H9 (cell line): ENCODE data around the gene CCDC18. TPM values are rescaled to one million over a fixed set of nuclear protein-coding genes. Genes with fewer than 3 reads are reported as not detected.

Experiments
- DNase-seq: peaks from one replicate; pipeline ENCODE4 v3.0.0-alpha.2; 2017
- H2AFZ ChIP-seq: one replicate; pipeline ENCODE4 v1.6.1; 2013; ENCODE audit warnings: mild to moderate bottlenecking, low read length, control low read depth, moderate library complexity
- H2AK5ac ChIP-seq: 2 replicates; pipeline ENCODE4 v1.6.1; 2013; ENCODE audit warnings: low read length, control low read depth, mixed read lengths; ENCODE audit not compliant: insufficient read length
- H2BK120ac ChIP-seq: one replicate; pipeline ENCODE4 v1.6.1; 2013; ENCODE audit warnings: low read depth, mild to moderate bottlenecking, low read length, control low read depth, inconsistent platforms; ENCODE audit not compliant: poor library complexity, severe bottlenecking
- H2BK12ac ChIP-seq: 2 replicates; pipeline ENCODE4 v1.6.1; 2013; ENCODE audit warnings: low read length, control low read depth, mixed read lengths, low read depth; ENCODE audit not compliant: insufficient read length
- H2BK15ac ChIP-seq: 2 replicates; pipeline ENCODE4 v1.6.1; 2013; ENCODE audit warnings: low read depth, low read length, control low read depth
- H2BK20ac ChIP-seq: one replicate; pipeline ENCODE4 v1.6.1; 2013; ENCODE audit warnings: low read depth, mild to moderate bottlenecking, low read length, control low read depth, inconsistent platforms; ENCODE audit not compliant: poor library complexity, severe bottlenecking
- H2BK5ac ChIP-seq: 2 replicates; pipeline ENCODE4 v1.6.1; 2013; ENCODE audit warnings: low read length, control low read depth, mixed read lengths; ENCODE audit not compliant: insufficient read length
- H3K14ac ChIP-seq: 2 replicates; pipeline ENCODE4 v1.6.1; 2013; ENCODE audit warnings: low read length, control low read depth; ENCODE audit not compliant: insufficient read depth
- H3K18ac ChIP-seq: 2 replicates; pipeline ENCODE4 v1.6.1; 2013; ENCODE audit warnings: low read depth, mild to moderate bottlenecking, mixed read lengths, low read length, control low read depth; ENCODE audit not compliant: insufficient read length
- H3K23ac ChIP-seq: 2 replicates; pipeline ENCODE4 v1.6.1; 2013; ENCODE audit warnings: low read length, control low read depth, mixed read lengths, low read depth; ENCODE audit not compliant: insufficient read length
- H3K23me2 ChIP-seq: 2 replicates; pipeline ENCODE4 v1.6.1; 2013; ENCODE audit warnings: low read depth, mild to moderate bottlenecking, mixed read lengths, low read length, control low read depth; ENCODE audit not compliant: insufficient read length, poor library complexity, severe bottlenecking
- H3K27ac ChIP-seq: 2 replicates; pipeline ENCODE4 v1.5.1; 2013; ENCODE audit warnings: low read length, control low read depth, mixed read lengths, low read depth; ENCODE audit not compliant: insufficient read length
- H3K27me3 ChIP-seq: 2 replicates; pipeline ENCODE4 v1.6.1; 2013; ENCODE audit warnings: low read length, control low read depth, inconsistent platforms; ENCODE audit not compliant: insufficient read depth
- H3K4ac ChIP-seq: 2 replicates; pipeline ENCODE4 v1.6.1; 2013; ENCODE audit warnings: low read depth, mild to moderate bottlenecking, control low read depth, inconsistent platforms, low read length, moderate library complexity
- H3K4me1 ChIP-seq: 2 replicates; pipeline ENCODE4 v1.6.1; 2013; ENCODE audit warnings: low read length, control low read depth, inconsistent platforms; ENCODE audit not compliant: insufficient read depth
- H3K4me2 ChIP-seq: 2 replicates; pipeline ENCODE4 v1.6.1; 2013; ENCODE audit warnings: low read length, control low read depth, mixed read lengths; ENCODE audit not compliant: insufficient read length, insufficient read depth
- H3K56ac ChIP-seq: 2 replicates; pipeline ENCODE4 v1.6.1; 2013; ENCODE audit warnings: low read depth, mild to moderate bottlenecking, mixed read lengths, low read length, control low read depth; ENCODE audit not compliant: insufficient read length
- H3K79me1 ChIP-seq: 2 replicates; pipeline ENCODE4 v1.6.1; 2013; ENCODE audit warnings: low read depth, mild to moderate bottlenecking, moderate library complexity, low read length, control low read depth, inconsistent platforms; ENCODE audit not compliant: insufficient read depth, poor library complexity, severe bottlenecking
- H3K79me2 ChIP-seq: 2 replicates; pipeline ENCODE4 v1.6.1; 2013; ENCODE audit warnings: low read length, control low read depth, inconsistent platforms; ENCODE audit not compliant: insufficient read depth
- H3K9ac ChIP-seq: 2 replicates; pipeline ENCODE4 v1.6.1; 2013; ENCODE audit warnings: low read length, control low read depth, mixed read lengths; ENCODE audit not compliant: insufficient read length; ENCODE audit errors: extremely low read depth
- H3K9me3 ChIP-seq: one replicate; pipeline ENCODE4 v1.6.1; 2013; ENCODE audit warnings: low read depth, low read length, inconsistent platforms; ENCODE audit not compliant: control insufficient read depth
- H3T11ph ChIP-seq: one replicate; pipeline ENCODE4 v1.6.1; 2013; ENCODE audit warnings: mild to moderate bottlenecking, low read length, control low read depth, inconsistent platforms
- H4K20me1 ChIP-seq: one replicate; pipeline ENCODE4 v1.6.1; 2013; ENCODE audit not compliant: control insufficient read depth, insufficient read length, insufficient read depth
- H4K5ac ChIP-seq: 2 replicates; pipeline ENCODE4 v1.6.1; 2013; ENCODE audit warnings: low read depth, mild to moderate bottlenecking, mixed read lengths, low read length, control low read depth; ENCODE audit not compliant: insufficient read length
- H4K8ac ChIP-seq: replicated peaks from 2 replicates; pipeline ENCODE4 v1.6.1; 2013; ENCODE audit warnings: low read length, control low read depth, mixed read lengths, low read depth; ENCODE audit not compliant: insufficient read length
- H4K91ac ChIP-seq: 2 replicates; pipeline ENCODE4 v1.6.1; 2013; ENCODE audit warnings: low read depth, mild to moderate bottlenecking, moderate library complexity, mixed read lengths, low read length, control low read depth; ENCODE audit not compliant: insufficient read length
- H3K27ac Mint-ChIP-seq, 3 experiments: 2 replicates in 2 of 3; 3 replicates in 1 of 3; pipeline ENCODE4 v1.8.0; 2020 to 2021; ENCODE audit warnings: mixed read lengths in 3 of 3, mild to moderate bottlenecking in 1 of 3, moderate library complexity in 1 of 3
- H3K27me3 Mint-ChIP-seq: 2 replicates; pipeline ENCODE4 v1.8.0; 2021; ENCODE audit warnings: low read depth, mild to moderate bottlenecking, moderate library complexity, mixed read lengths
- H3K36me3 Mint-ChIP-seq, 3 experiments: 2 replicates in 2 of 3; 3 replicates in 1 of 3; pipeline ENCODE4 v1.8.0; 2020 to 2021; ENCODE audit warnings: low read depth in 3 of 3, mixed read lengths in 3 of 3; ENCODE audit not compliant: insufficient read depth in 1 of 3
- H3K4me1 Mint-ChIP-seq, 2 experiments: 2 replicates each; pipeline ENCODE4 v1.8.0; 2020; ENCODE audit warnings: mixed read lengths in 2 of 2
- H3K4me3 Mint-ChIP-seq, 2 experiments: 2 replicates in 1 of 2; 3 replicates in 1 of 2; pipeline ENCODE4 v1.8.0; 2020 to 2021; ENCODE audit warnings: mild to moderate bottlenecking in 2 of 2, mixed read lengths in 2 of 2, moderate library complexity in 1 of 2
- H3K9me3 Mint-ChIP-seq, 2 experiments: 2 replicates in 1 of 2; 3 replicates in 1 of 2; pipeline ENCODE4 v1.8.0; 2020; ENCODE audit warnings: mild to moderate bottlenecking in 2 of 2, mixed read lengths in 2 of 2, moderate library complexity in 1 of 2
- CTCF ChIP-seq: fragments of 200-600 bp; sonication (generic); conservative IDR thresholded peaks from 3 replicates; pipeline ENCODE4 v1.8.0; 2021; ENCODE audit warnings: antibody characterized with exemption, mild to moderate bottlenecking
- WGBS: extraction: QIAGEN DNeasy Blood & Tissue Kit; methylation state at CpG from one replicate; pipeline ENCODE4 v1.1.7; 2013; ENCODE audit warnings: missing lambda C conversion rate, low lambda C conversion rate, mixed read lengths; ENCODE audit not compliant: insufficient read length; ENCODE audit errors: extremely low coverage; 5-methylcytosine and 5-hydroxymethylcytosine counted together
- total RNA-seq: library from RNA; stranded (reverse); gene quantifications from 2 replicates; pipeline ENCODE4 v1.2.1, GENCODE V29; 2021

CCDC18 gene
- total RNA-seq, 1 experiment from 2014 or later, result 19.5 TPM

GRCh38 chr1:93150729-93151128 is 29.8 kb upstream of the CCDC18 start:
- Mint-ChIP-seq H3K4me3 (no peak overlapping the region), H3K27me3 (no peaks in the 10 kb centered on the region), H3K9me3 (no peaks in the 10 kb centered on the region), H3K36me3 (peaks cover 4 to 15% (median 5%) of the 10 kb centered on the region in 3 experiments; a peak in 5 of 7 replicates), H3K4me1 (peaks cover 12% of the 10 kb centered on the region in 2 experiments), H3K27ac (peak overlapping the region in 1 of 3 experiments; percentile 85; a peak in 2 of 7 replicates)
- Histone ChIP-seq H3K9ac (no peak overlapping the region), H3T11ph (no peak overlapping the region), H2BK15ac (no peak overlapping the region), H3K9me3 (no peaks in the 10 kb centered on the region), H4K91ac (no peak overlapping the region), H3K56ac (no peak overlapping the region), H3K79me2 (peaks cover 3% of the 10 kb centered on the region; the same call in 1 of the 2 replicates), H3K27me3 (no peaks in the 10 kb centered on the region), H3K18ac (no peak overlapping the region), H3K4me2 (no peak overlapping the region), H4K8ac (no peak overlapping the region), H3K4ac (no peak overlapping the region), H3K27ac (no peak overlapping the region), H3K23ac (no peak overlapping the region), H2AK5ac (no peak overlapping the region), H2BK20ac (no peak overlapping the region), H2BK120ac (no peak overlapping the region), H2BK5ac (no peak overlapping the region), H2AFZ (no peak overlapping the region), H3K14ac (no peak overlapping the region), H3K79me1 (no peaks in the 10 kb centered on the region), H3K23me2 (no peaks in the 10 kb centered on the region), H2BK12ac (no peak overlapping the region), H4K5ac (no peak overlapping the region), H3K4me1 (no peaks in the 10 kb centered on the region), H4K20me1 (no peaks in the 10 kb centered on the region)
- WGBS, result no CpG with 5 or more reads among the region's 1 CpG
- no peak for TF ChIP-seq CTCF
- DNase-seq, result no peak
